Subcutaneous abdominal adipose tissue (tissue), 5 donors: ENCODE measurements around the gene TRPM4.
A peak's percentile ranks its signal among the peaks of the same experiment; 100 is the strongest.

ENCODE experiments used
- H3K27ac ChIP-seq: one replicate; pipeline ENCODE4 v1.7.0; 2013; ENCODE audit warnings: low read depth, mild to moderate bottlenecking, inconsistent platforms, low read length, moderate library complexity
- H3K27me3 ChIP-seq, 5 donors: one replicate each; pipeline ENCODE4 v1.7.0; 2013; ENCODE audit warnings: low read length in 5 of 5, inconsistent platforms in 1 of 5; ENCODE audit not compliant: control insufficient read depth in 5 of 5, insufficient read depth in 4 of 5
- H3K36me3 ChIP-seq, 5 donors: one replicate each; pipeline ENCODE4 v1.7.0; 2013; ENCODE audit warnings: low read length in 5 of 5; ENCODE audit not compliant: control insufficient read depth in 5 of 5, insufficient read depth in 5 of 5
- H3K4me1 ChIP-seq, 5 donors: one replicate each; pipeline ENCODE4 v1.7.0; 2013; ENCODE audit warnings: low read length in 5 of 5, mild to moderate bottlenecking in 3 of 5, moderate library complexity in 1 of 5; ENCODE audit not compliant: control insufficient read depth in 5 of 5, insufficient read depth in 5 of 5
- H3K4me3 ChIP-seq, 5 donors: one replicate each; pipeline ENCODE4 v1.7.0; 2013; ENCODE audit warnings: low read length in 5 of 5, low read depth in 1 of 5
- H3K9ac ChIP-seq, 5 donors: one replicate each; pipeline ENCODE4 v1.7.0; 2013; ENCODE audit warnings: low read length in 5 of 5, mild to moderate bottlenecking in 4 of 5, moderate library complexity in 3 of 5
- H3K9me3 ChIP-seq, 5 donors: one replicate each; pipeline ENCODE4 v1.7.0; 2013; ENCODE audit warnings: low read length in 5 of 5; ENCODE audit not compliant: control insufficient read depth in 5 of 5
- donor health status: healthy.
- donor health status: healthy.
- donor health status: healthy.
- donor health status: healthy.
- donor health status: healthy.

The TRPM4 gene

GRCh38 chr19:49150106-49150943 lies 7.3 kb upstream of the TRPM4 start:
- Histone ChIP-seq H3K27ac (peak overlapping the region; percentile 55), H3K4me1 (peaks cover 5 to 54% (median 48%) of the 10 kb centered on the region in 5 donors), H3K27me3 (peaks cover 0 to 9% (median 0%) of the 10 kb centered on the region in 5 donors), H3K9me3 (no peaks in the 10 kb centered on the region), H3K36me3 (no peaks in the 10 kb centered on the region), H3K4me3 (peak overlapping the region; percentile 66 to 92 (median 77)), H3K9ac (peak overlapping the region in 4 of 5 donors; percentile 55 to 78 (median 72))

- H3K9me3 ChIP-seq: no peaks in the 10 kb centered on the region
- H3K27me3 ChIP-seq: peaks cover 0 to 9% (median 0%) of the 10 kb centered on the region in 5 donors
- peak overlapping the region; percentile 55 for H3K27ac ChIP-seq
- peak overlapping the region; percentile 9 to 80 (median 76) for H3K4me3 ChIP-seq
- peak overlapping the region in 3 of 5 donors; percentile 20 to 75 (median 53) for H3K9ac ChIP-seq
- no peaks in the 10 kb centered on the region for H3K36me3 ChIP-seq
- peaks cover 5 to 51% (median 45%) of the 10 kb centered on the region in 5 donors for H3K4me1 ChIP-seq
Measured at GRCh38 chr19:49150944-49151243, 6.7 kb upstream of the TRPM4 start.

- Histone ChIP-seq H3K36me3 (no peaks in the 10 kb centered on the region), H3K9me3 (no peaks in the 10 kb centered on the region), H3K9ac (no peak overlapping the region), H3K4me1 (peaks cover 5 to 45% (median 39%) of the 10 kb centered on the region in 5 donors), H3K27me3 (peaks cover 0 to 9% (median 0%) of the 10 kb centered on the region in 5 donors), H3K4me3 (peak overlapping the region in 4 of 5 donors; percentile 9 to 80 (median 76)), H3K27ac (peak overlapping the region; percentile 16)
Measured at GRCh38 chr19:49151267-49152118, 6.1 kb upstream of the TRPM4 start.

- H3K27me3 ChIP-seq: peaks cover 0 to 9% (median 0%) of the 10 kb centered on the region in 5 donors
- H3K4me1 ChIP-seq: peaks cover 5 to 45% (median 39%) of the 10 kb centered on the region in 5 donors
- H3K9me3 ChIP-seq: no peaks in the 10 kb centered on the region
- H3K4me3 ChIP-seq: no peak overlapping the region
- H3K36me3 ChIP-seq: no peaks in the 10 kb centered on the region
- no peak overlapping the region for H3K27ac ChIP-seq
- H3K9ac ChIP-seq: no peak overlapping the region
Measured at GRCh38 chr19:49152119-49152550, 5.5 kb upstream of the TRPM4 start.

- H3K9ac ChIP-seq: no peak overlapping the region
Measured at GRCh38 chr19:49153167-49153809, 4.3 kb upstream of the TRPM4 start.

GRCh38 chr19:49154279-49154678 lies 3.3 kb upstream of the TRPM4 start:
- peak overlapping the region in 1 of 5 donors; percentile 15 for H3K4me3 ChIP-seq
- H3K9me3 ChIP-seq: no peaks in the 10 kb centered on the region
- H3K9ac ChIP-seq: no peak overlapping the region
- H3K27me3 ChIP-seq: no peaks in the 10 kb centered on the region
- H3K27ac ChIP-seq: no peak overlapping the region
- no peaks in the 10 kb centered on the region for H3K36me3 ChIP-seq
- peaks cover 3 to 44% (median 44%) of the 10 kb centered on the region in 5 donors for H3K4me1 ChIP-seq

More at GRCh38 chr19:49153167-49153809, 4.3 kb upstream of the TRPM4 start:
- Histone ChIP-seq H3K36me3 (no peaks in the 10 kb centered on the region), H3K9me3 (no peaks in the 10 kb centered on the region), H3K4me3 (no peak overlapping the region), H3K27me3 (peaks cover 0 to 4% (median 0%) of the 10 kb centered on the region in 5 donors), H3K4me1 (peaks cover 3 to 49% (median 47%) of the 10 kb centered on the region in 5 donors), H3K27ac (no peak overlapping the region)

GRCh38 chr19:49155005-49155819 lies 2.4 kb upstream of the TRPM4 start, which contains the start of gene HRC:
TSS of gene HRC (minus strand) at chr19:49155396. CDS start at chr19:49155237, 159 bp downstream.
- peaks cover 3 to 35% (median 34%) of the 10 kb centered on the region in 5 donors for H3K4me1 ChIP-seq
- H3K9ac ChIP-seq: no peak within 1 kb of the TSS
- no peaks in the 10 kb centered on the region for H3K9me3 ChIP-seq
- no peaks in the 10 kb centered on the region for H3K27me3 ChIP-seq
- no peak within 1 kb of the TSS for H3K27ac ChIP-seq
- no peaks in the 10 kb centered on the region for H3K36me3 ChIP-seq
- H3K4me3 ChIP-seq: peak within 1 kb of the TSS in 1 of 5 donors; percentile 15

- Histone ChIP-seq H3K4me3 (no peak overlapping the region), H3K27me3 (no peaks in the 10 kb centered on the region), H3K4me1 (peaks cover 3 to 28% (median 28%) of the 10 kb centered on the region in 5 donors), H3K36me3 (no peaks in the 10 kb centered on the region), H3K9me3 (no peaks in the 10 kb centered on the region), H3K27ac (no peak overlapping the region), H3K9ac (no peak overlapping the region)
Measured at GRCh38 chr19:49155820-49156346, 1.7 kb upstream of the TRPM4 start.
